ENCODE results near the gene MYO3A. TPM values are rescaled to one million over a fixed set of nuclear protein-coding genes. Genes with fewer than 3 reads are reported as not detected.

MYO3A gene, protein sequence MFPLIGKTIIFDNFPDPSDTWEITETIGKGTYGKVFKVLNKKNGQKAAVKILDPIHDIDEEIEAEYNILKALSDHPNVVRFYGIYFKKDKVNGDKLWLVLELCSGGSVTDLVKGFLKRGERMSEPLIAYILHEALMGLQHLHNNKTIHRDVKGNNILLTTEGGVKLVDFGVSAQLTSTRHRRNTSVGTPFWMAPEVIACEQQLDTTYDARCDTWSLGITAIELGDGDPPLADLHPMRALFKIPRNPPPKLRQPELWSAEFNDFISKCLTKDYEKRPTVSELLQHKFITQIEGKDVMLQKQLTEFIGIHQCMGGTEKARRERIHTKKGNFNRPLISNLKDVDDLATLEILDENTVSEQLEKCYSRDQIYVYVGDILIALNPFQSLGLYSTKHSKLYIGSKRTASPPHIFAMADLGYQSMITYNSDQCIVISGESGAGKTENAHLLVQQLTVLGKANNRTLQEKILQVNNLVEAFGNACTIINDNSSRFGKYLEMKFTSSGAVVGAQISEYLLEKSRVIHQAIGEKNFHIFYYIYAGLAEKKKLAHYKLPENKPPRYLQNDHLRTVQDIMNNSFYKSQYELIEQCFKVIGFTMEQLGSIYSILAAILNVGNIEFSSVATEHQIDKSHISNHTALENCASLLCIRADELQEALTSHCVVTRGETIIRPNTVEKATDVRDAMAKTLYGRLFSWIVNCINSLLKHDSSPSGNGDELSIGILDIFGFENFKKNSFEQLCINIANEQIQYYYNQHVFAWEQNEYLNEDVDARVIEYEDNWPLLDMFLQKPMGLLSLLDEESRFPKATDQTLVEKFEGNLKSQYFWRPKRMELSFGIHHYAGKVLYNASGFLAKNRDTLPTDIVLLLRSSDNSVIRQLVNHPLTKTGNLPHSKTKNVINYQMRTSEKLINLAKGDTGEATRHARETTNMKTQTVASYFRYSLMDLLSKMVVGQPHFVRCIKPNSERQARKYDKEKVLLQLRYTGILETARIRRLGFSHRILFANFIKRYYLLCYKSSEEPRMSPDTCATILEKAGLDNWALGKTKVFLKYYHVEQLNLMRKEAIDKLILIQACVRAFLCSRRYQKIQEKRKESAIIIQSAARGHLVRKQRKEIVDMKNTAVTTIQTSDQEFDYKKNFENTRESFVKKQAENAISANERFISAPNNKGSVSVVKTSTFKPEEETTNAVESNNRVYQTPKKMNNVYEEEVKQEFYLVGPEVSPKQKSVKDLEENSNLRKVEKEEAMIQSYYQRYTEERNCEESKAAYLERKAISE (N-terminal part only)
- polyA plus RNA-seq = 1.8 TPM
- long read RNA-seq, donor 1 = 0 reads
- long read RNA-seq, donor 2 = 0 reads
- long read RNA-seq, donor 3 = 0 reads
- long read RNA-seq, donor 4 = 0 reads
- long read RNA-seq, donor 5 = 0 reads
- long read RNA-seq, donor 6 = 0 reads
- long read RNA-seq, donor 7 = 0 reads
- long read RNA-seq, donor 8, partial matches to known transcripts = 0 of 1 reads
- long read RNA-seq, donor 8, other reads (novel, unspliced or antisense) = 0 of 1 reads
- long read RNA-seq, donor 9 = 0 reads
- long read RNA-seq, donor 10 = 0 reads
- long read RNA-seq, donor 11 = 0 reads

DNA sequence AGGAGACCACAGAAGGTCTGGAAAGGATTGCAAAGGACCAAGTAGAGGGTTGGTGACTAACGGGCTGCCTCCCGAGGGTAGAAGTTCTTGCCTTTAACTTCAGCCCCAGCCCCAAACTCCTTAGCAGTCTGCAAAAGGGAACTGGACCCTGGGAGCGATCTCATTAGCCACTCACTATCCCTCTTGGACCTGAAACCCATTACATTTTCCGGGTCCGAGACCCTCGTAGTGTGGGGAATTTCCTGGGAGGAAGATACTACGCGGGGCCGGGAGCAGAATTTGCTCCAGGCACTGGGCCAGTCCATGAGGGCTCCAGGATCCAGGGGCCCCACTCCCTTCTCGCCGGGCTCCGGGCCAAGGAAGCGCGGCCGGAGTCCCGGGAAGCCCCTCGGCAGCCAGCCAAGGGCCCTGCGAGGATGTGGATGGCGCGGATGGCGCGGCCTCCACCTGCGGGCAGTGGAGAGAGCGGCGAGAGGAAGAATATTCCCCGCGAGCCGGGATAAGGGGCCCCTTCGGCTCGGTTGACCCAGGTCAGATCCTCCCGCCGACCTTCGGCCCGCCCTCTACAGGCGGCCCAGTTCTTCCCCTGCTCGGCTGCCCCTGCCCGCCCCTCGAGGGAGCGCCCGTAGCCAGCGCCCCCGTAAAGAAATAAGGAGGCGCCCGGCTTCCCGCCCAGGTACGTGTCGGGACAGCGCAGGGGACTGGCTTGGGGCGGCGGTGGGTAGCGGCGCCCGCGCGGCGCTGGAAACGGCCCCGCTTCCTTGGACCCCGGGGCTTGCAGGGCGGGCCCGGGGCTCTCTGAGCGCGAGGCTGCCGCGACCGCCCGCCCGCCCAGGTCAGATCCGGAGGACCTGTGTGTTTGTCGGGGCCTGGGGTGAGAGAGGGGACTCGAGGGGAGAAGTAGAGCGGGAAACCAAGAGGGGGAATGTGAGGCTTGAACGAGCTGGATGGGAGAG, at the start of gene MYO3A:
MYO3A (plus strand) TSS at position 577 of the 956 bp plus-strand sequence. CDS start 17,882 bp downstream, outside the sequence.
- DNase-seq = peak in 1 of 2 donors; percentile 46
- Histone ChIP-seq H3K9me3 (ENCODE audit: control insufficient read depth, low read depth, low read length) (no peaks in the 10 kb centered on the region), H3K36me3 (ENCODE audit: control insufficient read depth, insufficient read depth, low read length) (no peaks in the 10 kb centered on the region), H3K4me1 (ENCODE audit: control insufficient read depth, insufficient read depth, low read length) (peaks cover 3% of the 10 kb centered on the region), H3K4me3 (ENCODE audit: low read length) (peak within 1 kb of the TSS; percentile 40), H3K27ac (ENCODE audit: low read length) (no peak within 1 kb of the TSS), H3K27me3 (ENCODE audit: control insufficient read depth, insufficient read depth, low read length) (peaks cover 23% of the 10 kb centered on the region)
- no CpG with 5 or more reads among the region's 73 CpGs for WGBS (ENCODE audit: insufficient coverage, low lambda C conversion rate)

- Histone ChIP-seq H3K36me3 (ENCODE audit: control insufficient read depth, insufficient read depth, low read length) (no peaks in the 10 kb centered on the region), H3K27ac (ENCODE audit: low read length) (no peak overlapping the region), H3K9me3 (ENCODE audit: control insufficient read depth, low read depth, low read length) (no peaks in the 10 kb centered on the region), H3K4me3 (ENCODE audit: low read length) (no peak overlapping the region), H3K4me1 (ENCODE audit: control insufficient read depth, insufficient read depth, low read length) (no peaks in the 10 kb centered on the region), H3K27me3 (ENCODE audit: control insufficient read depth, insufficient read depth, low read length) (no peaks in the 10 kb centered on the region)
- DNase-seq = no peak
- no CpG with 5 or more reads among the region's 5 CpGs for WGBS (ENCODE audit: insufficient coverage, low lambda C conversion rate)
Measured at GRCh38 chr10:25888627-25889026, 45.4 kb upstream of the MYO3A start.

DNA sequence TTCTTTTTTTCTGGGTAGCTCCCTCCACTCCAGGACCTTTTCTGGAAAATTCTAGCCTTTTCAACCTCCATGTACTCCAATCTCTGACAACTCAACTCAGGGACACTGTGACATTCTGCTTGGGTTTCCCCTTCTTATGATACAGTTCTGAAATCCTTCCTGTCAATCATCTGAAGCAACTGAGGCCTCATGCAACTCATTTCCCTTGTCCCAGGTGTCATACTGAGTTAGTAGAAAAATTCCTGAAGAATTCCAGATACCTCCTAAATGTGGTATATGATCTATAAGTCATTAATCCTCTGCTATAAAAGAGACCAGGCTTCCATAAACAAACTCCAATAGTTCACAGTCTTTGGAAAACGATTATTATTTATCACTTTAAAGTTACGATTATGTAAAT, 43.0 kb upstream of the MYO3A start:
- no peak for DNase-seq
- WGBS (ENCODE audit: insufficient coverage, low lambda C conversion rate) = 83% methylated on average over 2 of the region's 2 CpGs

DNA sequence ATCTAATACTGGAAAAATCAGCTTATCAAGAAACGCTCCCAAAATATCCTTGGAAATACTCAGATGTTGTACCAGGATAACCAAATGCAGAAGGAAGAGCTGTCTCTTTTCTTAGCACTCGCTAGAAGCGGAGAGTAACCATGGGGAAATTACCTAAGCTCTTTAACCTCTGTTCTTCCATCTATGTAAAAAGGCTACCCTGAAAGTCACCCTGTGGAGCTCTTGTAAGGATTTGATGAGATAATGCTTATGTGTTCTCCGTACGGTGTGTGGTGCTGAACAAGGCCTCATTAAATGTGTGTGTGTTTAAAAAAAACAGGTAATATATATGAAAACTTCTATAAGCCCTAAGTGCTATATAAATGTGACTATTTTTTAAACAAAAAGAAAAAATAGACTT, 38.2 kb upstream of the MYO3A start:
- WGBS (ENCODE audit: insufficient coverage, low lambda C conversion rate) = 75% methylated on average over 2 of the region's 5 CpGs
- no peaks in the 10 kb centered on the region for H3K4me1 ChIP-seq (ENCODE audit: control insufficient read depth, insufficient read depth, low read length)
- no peak overlapping the region for H3K27ac ChIP-seq (ENCODE audit: low read length)

More for the DNA sequence above, 43.0 kb upstream of the MYO3A start:
- Histone ChIP-seq H3K4me3 (ENCODE audit: low read length) (no peak overlapping the region), H3K27ac (ENCODE audit: low read length) (no peak overlapping the region), H3K9me3 (ENCODE audit: control insufficient read depth, low read depth, low read length) (no peaks in the 10 kb centered on the region), H3K36me3 (ENCODE audit: control insufficient read depth, insufficient read depth, low read length) (no peaks in the 10 kb centered on the region), H3K4me1 (ENCODE audit: control insufficient read depth, insufficient read depth, low read length) (no peaks in the 10 kb centered on the region), H3K27me3 (ENCODE audit: control insufficient read depth, insufficient read depth, low read length) (no peaks in the 10 kb centered on the region)

GRCh38 chr10:25896421-25896820, 37.6 kb upstream of the MYO3A start:
- DNase-seq = no peak
- no peaks in the 10 kb centered on the region for H3K27me3 ChIP-seq (ENCODE audit: control insufficient read depth, insufficient read depth, low read length)
- no CpG with 5 or more reads among the region's 3 CpGs for WGBS (ENCODE audit: insufficient coverage, low lambda C conversion rate)
- H3K36me3 ChIP-seq (ENCODE audit: control insufficient read depth, insufficient read depth, low read length) = no peaks in the 10 kb centered on the region
- no peaks in the 10 kb centered on the region for H3K9me3 ChIP-seq (ENCODE audit: control insufficient read depth, low read depth, low read length)
- no peak overlapping the region for H3K27ac ChIP-seq (ENCODE audit: low read length)
- no peak overlapping the region for H3K4me3 ChIP-seq (ENCODE audit: low read length)
- no peaks in the 10 kb centered on the region for H3K4me1 ChIP-seq (ENCODE audit: control insufficient read depth, insufficient read depth, low read length)

More for the DNA sequence above, 38.2 kb upstream of the MYO3A start:
- no peak for DNase-seq
- H3K27me3 ChIP-seq (ENCODE audit: control insufficient read depth, insufficient read depth, low read length) = no peaks in the 10 kb centered on the region
- H3K9me3 ChIP-seq (ENCODE audit: control insufficient read depth, low read depth, low read length) = no peaks in the 10 kb centered on the region
- no peaks in the 10 kb centered on the region for H3K36me3 ChIP-seq (ENCODE audit: control insufficient read depth, insufficient read depth, low read length)
- no peak overlapping the region for H3K4me3 ChIP-seq (ENCODE audit: low read length)

- no peak for DNase-seq
- Histone ChIP-seq H3K36me3 (ENCODE audit: control insufficient read depth, insufficient read depth, low read length) (no peaks in the 10 kb centered on the region), H3K27me3 (ENCODE audit: control insufficient read depth, insufficient read depth, low read length) (no peaks in the 10 kb centered on the region), H3K4me1 (ENCODE audit: control insufficient read depth, insufficient read depth, low read length) (no peaks in the 10 kb centered on the region), H3K27ac (ENCODE audit: low read length) (no peak overlapping the region), H3K9me3 (ENCODE audit: control insufficient read depth, low read depth, low read length) (no peaks in the 10 kb centered on the region), H3K4me3 (ENCODE audit: low read length) (no peak overlapping the region)
- whole genome bisulfite sequencing (ENCODE audit: insufficient coverage, low lambda C conversion rate) = 17% methylated on average over 1 of the region's 3 CpGs
Measured at GRCh38 chr10:25899304-25899703, 34.7 kb upstream of the MYO3A start.

DNA sequence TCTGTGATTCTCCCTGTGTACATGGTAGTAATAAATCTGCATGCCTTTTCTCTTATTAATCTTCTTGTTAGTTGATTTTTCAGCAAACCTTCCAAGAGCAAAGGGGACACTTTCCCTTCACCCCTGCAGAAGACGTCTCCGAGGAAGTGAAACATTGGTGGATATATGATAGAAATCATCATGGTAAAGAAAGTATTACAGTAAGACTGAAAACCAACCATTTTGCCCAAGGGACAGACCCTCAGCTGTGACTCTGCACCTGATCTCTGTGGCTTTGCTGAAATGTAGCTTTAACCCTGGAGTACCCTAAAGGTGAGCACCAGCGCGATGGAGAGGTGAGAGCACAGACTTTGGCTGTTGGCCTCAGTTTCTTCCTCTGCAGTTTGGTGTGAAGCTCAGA, 32.8 kb upstream of the MYO3A start:
- no peaks in the 10 kb centered on the region for H3K4me1 ChIP-seq (ENCODE audit: control insufficient read depth, insufficient read depth, low read length)
- no peak for DNase-seq
- H3K4me3 ChIP-seq (ENCODE audit: low read length) = no peak overlapping the region
- no CpG with 5 or more reads among the region's 4 CpGs for WGBS (ENCODE audit: insufficient coverage, low lambda C conversion rate)
- no peaks in the 10 kb centered on the region for H3K36me3 ChIP-seq (ENCODE audit: control insufficient read depth, insufficient read depth, low read length)
- no peaks in the 10 kb centered on the region for H3K9me3 ChIP-seq (ENCODE audit: control insufficient read depth, low read depth, low read length)
- no peak overlapping the region for H3K27ac ChIP-seq (ENCODE audit: low read length)
- H3K27me3 ChIP-seq (ENCODE audit: control insufficient read depth, insufficient read depth, low read length) = no peaks in the 10 kb centered on the region

GRCh38 chr10:25902002-25902401, 32.0 kb upstream of the MYO3A start:
- no peaks in the 10 kb centered on the region for H3K36me3 ChIP-seq (ENCODE audit: control insufficient read depth, insufficient read depth, low read length)
- no peak overlapping the region for H3K4me3 ChIP-seq (ENCODE audit: low read length)
- H3K27ac ChIP-seq (ENCODE audit: low read length) = no peak overlapping the region
- DNase-seq = no peak
- no peaks in the 10 kb centered on the region for H3K27me3 ChIP-seq (ENCODE audit: control insufficient read depth, insufficient read depth, low read length)
- H3K4me1 ChIP-seq (ENCODE audit: control insufficient read depth, insufficient read depth, low read length) = no peaks in the 10 kb centered on the region
- no CpG with 5 or more reads among the region's 5 CpGs for WGBS (ENCODE audit: insufficient coverage, low lambda C conversion rate)
- H3K9me3 ChIP-seq (ENCODE audit: control insufficient read depth, low read depth, low read length) = no peaks in the 10 kb centered on the region

- no CpG with 5 or more reads among the region's 4 CpGs for WGBS (ENCODE audit: insufficient coverage, low lambda C conversion rate)
- H3K36me3 ChIP-seq (ENCODE audit: control insufficient read depth, insufficient read depth, low read length) = no peaks in the 10 kb centered on the region
- no peaks in the 10 kb centered on the region for H3K27me3 ChIP-seq (ENCODE audit: control insufficient read depth, insufficient read depth, low read length)
- DNase-seq = no peak
- H3K27ac ChIP-seq (ENCODE audit: low read length) = no peak overlapping the region
- H3K4me1 ChIP-seq (ENCODE audit: control insufficient read depth, insufficient read depth, low read length) = no peaks in the 10 kb centered on the region
- H3K4me3 ChIP-seq (ENCODE audit: low read length) = no peak overlapping the region
- H3K9me3 ChIP-seq (ENCODE audit: control insufficient read depth, low read depth, low read length) = no peaks in the 10 kb centered on the region
Measured at GRCh38 chr10:25907261-25907660, 26.8 kb upstream of the MYO3A start.

Data from large intestine (tissue), 12 donors.